Ishikawa (cell line): ENCODE results near the gene KDELR1.

Experiments
- CEBPB ChIP-seq: IDR thresholded peaks from 2 replicates; pipeline ENCODE4 v1.6.1; 2012
- CREB1 ChIP-seq: IDR thresholded peaks from 2 replicates; pipeline ENCODE4 v1.6.1; 2012; ENCODE audit warnings: low read depth
- EGR1 ChIP-seq: IDR thresholded peaks from 2 replicates; pipeline ENCODE4 v1.6.1; 2012
- EP300 ChIP-seq: IDR thresholded peaks from 2 replicates; pipeline ENCODE4 v1.6.1; 2012; ENCODE audit warnings: borderline replicate concordance
- FOXM1 ChIP-seq: IDR thresholded peaks from 2 replicates; pipeline ENCODE4 v1.6.1; 2012; ENCODE audit warnings: low read depth, borderline replicate concordance
- MAX ChIP-seq: IDR thresholded peaks from 2 replicates; pipeline ENCODE4 v1.6.1; 2012
- NFIC ChIP-seq: IDR thresholded peaks from 2 replicates; pipeline ENCODE4 v1.6.1; 2012
- RAD21 ChIP-seq: IDR thresholded peaks from 2 replicates; pipeline ENCODE4 v1.6.1; 2012; ENCODE audit warnings: low read depth
- REST ChIP-seq: IDR thresholded peaks from 2 replicates; pipeline ENCODE4 v1.6.1; 2012; ENCODE audit warnings: low read depth, mild to moderate bottlenecking
- TAF1 ChIP-seq: IDR thresholded peaks from 2 replicates; pipeline ENCODE4 v1.6.1; 2012; ENCODE audit warnings: low read depth, mild to moderate bottlenecking
- TCF12 ChIP-seq: IDR thresholded peaks from 2 replicates; pipeline ENCODE4 v1.6.1; 2012; ENCODE audit warnings: low read depth
- TEAD4 ChIP-seq: IDR thresholded peaks from 2 replicates; pipeline ENCODE4 v1.6.1; 2012
- USF1 ChIP-seq: IDR thresholded peaks from 2 replicates; pipeline ENCODE4 v1.6.1; 2012
- YY1 ChIP-seq: IDR thresholded peaks from 2 replicates; pipeline ENCODE4 v1.6.1; 2012; ENCODE audit warnings: low read depth
- ZBTB7A ChIP-seq: IDR thresholded peaks from 2 replicates; pipeline ENCODE4 v1.6.1; 2012; ENCODE audit warnings: low read depth

Gene KDELR1

GRCh38 chr19:48396824-48397176 lies 5.4 kb upstream of the KDELR1 start:
- no peak for TF ChIP-seq TEAD4
- TF ChIP-seq CREB1: no peak

- TF ChIP-seq TCF12 (no peak), YY1 (no peak), TEAD4 (no peak), EGR1 (no peak), CREB1 (no peak), RAD21 (no peak), NFIC (no peak)
Observed at GRCh38 chr19:48396016-48396823, 4.9 kb upstream of the KDELR1 start.

- TF ChIP-seq ZBTB7A (no peak), CREB1 (no peak), MAX (no peak), RAD21 (no peak), TAF1 (no peak), YY1 (no peak), CEBPB (no peak), EP300 (no peak), NFIC (no peak), EGR1 (no peak), USF1 (no peak), TCF12 (no peak), FOXM1 (no peak), REST (no peak), TEAD4 (no peak)
Observed at GRCh38 chr19:48395499-48395898, 4.1 kb upstream of the KDELR1 start.

- TF ChIP-seq USF1: no peak
- TF ChIP-seq TCF12: no peak
- TF ChIP-seq EGR1: no peak
- no peak for TF ChIP-seq MAX
- TF ChIP-seq ZBTB7A: no peak
- no peak for TF ChIP-seq CREB1
- no peak for TF ChIP-seq EP300
- no peak for TF ChIP-seq FOXM1
- no peak for TF ChIP-seq REST
- TF ChIP-seq NFIC: no peak
- TF ChIP-seq TAF1: no peak
- no peak for TF ChIP-seq CEBPB
- no peak for TF ChIP-seq RAD21
- no peak for TF ChIP-seq TEAD4
- no peak for TF ChIP-seq YY1
Observed at GRCh38 chr19:48395170-48395455, 3.8 kb upstream of the KDELR1 start.

DNA sequence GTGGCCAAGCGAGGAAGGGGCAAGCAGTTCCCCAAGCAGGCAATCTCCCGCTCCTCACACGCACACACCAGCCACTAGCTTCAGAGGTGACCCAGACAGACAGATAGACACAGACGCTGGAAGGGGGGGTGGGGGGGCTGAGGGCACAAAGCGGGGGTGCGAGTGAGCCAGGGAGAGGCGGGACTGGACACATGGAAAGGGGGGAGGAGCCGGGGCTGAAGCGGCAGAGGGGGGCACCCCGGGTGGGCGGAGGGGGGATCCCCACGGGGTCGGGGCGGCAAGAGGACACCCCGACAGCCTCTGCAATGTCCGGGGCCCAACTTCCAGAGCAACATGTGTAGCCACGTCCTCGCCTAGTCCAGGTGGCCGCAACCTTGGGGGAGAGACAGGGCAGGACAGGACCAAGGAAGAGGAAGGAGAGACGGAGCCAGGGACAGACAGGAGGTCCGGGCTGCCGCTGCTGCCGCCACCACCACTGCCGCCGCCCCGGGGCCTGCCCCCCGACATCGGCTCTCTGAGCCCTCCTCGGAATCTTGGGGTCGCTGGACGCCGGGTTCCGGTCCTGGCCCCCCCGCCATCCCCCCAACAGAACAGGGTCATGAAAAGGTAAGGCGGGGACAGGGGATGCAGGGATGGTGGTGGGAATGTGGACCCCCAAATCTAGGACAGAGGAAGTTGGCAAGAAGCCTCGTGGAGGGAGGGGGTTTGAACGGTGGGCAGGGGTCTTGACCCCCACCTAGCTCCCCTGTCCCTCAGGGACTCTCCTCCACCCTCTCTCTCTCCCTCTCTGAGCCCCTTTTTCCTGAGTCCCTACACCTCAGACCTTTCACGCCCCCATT lies 3.2 kb upstream of the KDELR1 start:
- TF ChIP-seq RAD21 (no peak), EGR1 (no peak), EP300 (no peak), YY1 (no peak), CREB1 (no peak), CEBPB (no peak), TEAD4 (no peak), REST (no peak), USF1 (no peak), NFIC (no peak), MAX (no peak), TCF12 (no peak), ZBTB7A (no peak), TAF1 (no peak), FOXM1 (no peak)
